HepG2 (cell line): Measurements from ENCODE around the gene TMEM80. TPM values are rescaled to one million over a fixed set of nuclear protein-coding genes. Genes with fewer than 3 reads are reported as not detected.

Source experiments
- DNMT3B ChIP-seq: conservative IDR thresholded peaks from 2 replicates; pipeline ENCODE4 v1.6.1; 2016; ENCODE audit warnings: missing biosample characterization, control low read depth
- FIP1L1 ChIP-seq: fragments of 200-400 bp; formaldehyde crosslinking; IDR thresholded peaks from 2 replicates; pipeline ENCODE4 v1.6.1; 2018; ENCODE audit warnings: low read depth, mild to moderate bottlenecking, low read length, moderate library complexity, borderline replicate concordance; ENCODE audit not compliant: insufficient read depth
- KDM5A ChIP-seq: fragments of 200-600 bp; sonication (generic); IDR thresholded peaks from 2 replicates; pipeline ENCODE4 v1.7.0; 2018; ENCODE audit warnings: antibody characterized with exemption, mild to moderate bottlenecking, low read length, borderline replicate concordance
- KLF11 ChIP-seq: IDR thresholded peaks from 2 replicates; pipeline ENCODE4 v1.6.1; 2016; ENCODE audit warnings: missing compliant biosample characterization
- LCORL ChIP-seq, 2 experiments: fragments of 450-650 bp in 1 of 2; sonication (generic) in 1 of 2; formaldehyde crosslinking in 1 of 2; IDR thresholded peaks; 2 replicates each; pipeline versions ENCODE4 v1.5.0 to v1.6.1; 2017 to 2020; ENCODE audit warnings: antibody characterized with exemption in 1 of 2, missing genetic modification reagents in 1 of 2
- NFE2L2 ChIP-seq: fragments of 150-350 bp; IDR thresholded peaks from 2 replicates; pipeline ENCODE4 v1.6.1; 2014; ENCODE audit warnings: low read length
- NONO ChIP-seq, 2 experiments: fragments of 450-650 bp in 1 of 2; sonication (generic) in 1 of 2; formaldehyde crosslinking in 1 of 2; IDR thresholded peaks in 1 of 2; conservative IDR thresholded peaks in 1 of 2; 2 replicates each; pipeline versions ENCODE4 v1.6.1 to v1.8.0; 2017 to 2022; ENCODE audit warnings: mild to moderate bottlenecking in 1 of 2, missing genetic modification reagents in 1 of 2, moderate library complexity in 1 of 2
- PCBP1 ChIP-seq: fragments of 200-400 bp; formaldehyde crosslinking; IDR thresholded peaks from 2 replicates; pipeline ENCODE4 v1.6.1; 2017; ENCODE audit warnings: mild to moderate bottlenecking, low read depth, low read length, borderline replicate concordance
- SRSF1 ChIP-seq: fragments of 200-400 bp; formaldehyde crosslinking; optimal IDR thresholded peaks from 2 replicates; pipeline ENCODE3; 2017; ENCODE audit warnings: mild to moderate bottlenecking, low read depth, low read length, moderate library complexity
- TOE1 ChIP-seq: sonication (generic); formaldehyde crosslinking; IDR thresholded peaks from 2 replicates; pipeline ENCODE4 v1.4.0; 2020; ENCODE audit warnings: mild to moderate bottlenecking, missing genetic modification reagents
- YY1 ChIP-seq: IDR thresholded peaks from 2 replicates; pipeline ENCODE4 v1.6.1; 2011; ENCODE audit warnings: low read length, low read depth, moderate library complexity, mild to moderate bottlenecking; ENCODE audit not compliant: insufficient read depth, insufficient replicate concordance
- ZNF383 ChIP-seq: sonication (generic); formaldehyde crosslinking; IDR thresholded peaks from 2 replicates; pipeline ENCODE4 v1.4.0; 2020; ENCODE audit warnings: missing genetic modification reagents, mild to moderate bottlenecking, borderline replicate concordance
- ZNF570 ChIP-seq: sonication (generic); formaldehyde crosslinking; IDR thresholded peaks from 2 replicates; pipeline ENCODE4 v1.4.0; 2020; ENCODE audit warnings: mild to moderate bottlenecking, missing genetic modification reagents, borderline replicate concordance
- ZNF841 ChIP-seq: sonication (generic); formaldehyde crosslinking; IDR thresholded peaks from 2 replicates; pipeline ENCODE4 v1.8.1; 2023; ENCODE audit warnings: missing genetic modification reagents, borderline replicate concordance
- polyA plus RNA-seq, 8 experiments: library from polyadenylated mRNA; depleted of rRNA in 3 of 8; stranded (reverse) in 7 of 8; unstranded in 1 of 8; fragments of >200 nt; fragmentation: Illumina TruSeq in 4 of 8; extraction: Trizol in 4 of 8; gene quantifications; 2 replicates each; pipeline versions ENCODE4 v1.2.1 to v1.2.3, GENCODE V29; 2011 to 2016; ENCODE audit warnings: low read depth in 4 of 8, missing spikeins in 1 of 8, mixed read lengths in 1 of 8; ENCODE audit not compliant: insufficient read depth in 1 of 8
- total RNA-seq, 5 experiments: library from RNA; depleted of rRNA; stranded (reverse); fragments of >200 nt; fragmentation: Illumina TruSeq; extraction: Trizol; gene quantifications; 2 replicates each; pipeline ENCODE4 v1.2.3, GENCODE V29; 2016; ENCODE audit warnings: low read depth in 1 of 5
- TF ChIP-seq, protein P1 (sequence below): sonication (generic); formaldehyde crosslinking; IDR thresholded peaks from 2 replicates; pipeline ENCODE4 v1.4.0; 2020; ENCODE audit warnings: missing genetic modification reagents
- TF ChIP-seq, protein P2 (sequence below): sonication (generic); formaldehyde crosslinking; IDR thresholded peaks from 2 replicates; pipeline ENCODE4 v1.4.0; 2020; ENCODE audit warnings: mild to moderate bottlenecking, missing genetic modification reagents
- TF ChIP-seq, protein P3 (sequence below): IDR thresholded peaks from 2 replicates; pipeline ENCODE4 v1.4.0; 2020; ENCODE audit warnings: mild to moderate bottlenecking, missing genetic modification reagents
- TF ChIP-seq, protein P4 (sequence below): IDR thresholded peaks from 2 replicates; pipeline ENCODE4 v1.6.1; 2016; ENCODE audit warnings: low read depth
- TF ChIP-seq, protein P5 (sequence below): sonication (generic); formaldehyde crosslinking; IDR thresholded peaks from 2 replicates; pipeline ENCODE4 v1.5.0; 2020; ENCODE audit warnings: missing genetic modification reagents

Gene TMEM80
- total and polyA plus RNA-seq, 2 of the 13 experiments (the other 11 are each of a cell fraction or from before 2014, with no cell fraction given), result 5.6 to 17.1 TPM

DNA sequence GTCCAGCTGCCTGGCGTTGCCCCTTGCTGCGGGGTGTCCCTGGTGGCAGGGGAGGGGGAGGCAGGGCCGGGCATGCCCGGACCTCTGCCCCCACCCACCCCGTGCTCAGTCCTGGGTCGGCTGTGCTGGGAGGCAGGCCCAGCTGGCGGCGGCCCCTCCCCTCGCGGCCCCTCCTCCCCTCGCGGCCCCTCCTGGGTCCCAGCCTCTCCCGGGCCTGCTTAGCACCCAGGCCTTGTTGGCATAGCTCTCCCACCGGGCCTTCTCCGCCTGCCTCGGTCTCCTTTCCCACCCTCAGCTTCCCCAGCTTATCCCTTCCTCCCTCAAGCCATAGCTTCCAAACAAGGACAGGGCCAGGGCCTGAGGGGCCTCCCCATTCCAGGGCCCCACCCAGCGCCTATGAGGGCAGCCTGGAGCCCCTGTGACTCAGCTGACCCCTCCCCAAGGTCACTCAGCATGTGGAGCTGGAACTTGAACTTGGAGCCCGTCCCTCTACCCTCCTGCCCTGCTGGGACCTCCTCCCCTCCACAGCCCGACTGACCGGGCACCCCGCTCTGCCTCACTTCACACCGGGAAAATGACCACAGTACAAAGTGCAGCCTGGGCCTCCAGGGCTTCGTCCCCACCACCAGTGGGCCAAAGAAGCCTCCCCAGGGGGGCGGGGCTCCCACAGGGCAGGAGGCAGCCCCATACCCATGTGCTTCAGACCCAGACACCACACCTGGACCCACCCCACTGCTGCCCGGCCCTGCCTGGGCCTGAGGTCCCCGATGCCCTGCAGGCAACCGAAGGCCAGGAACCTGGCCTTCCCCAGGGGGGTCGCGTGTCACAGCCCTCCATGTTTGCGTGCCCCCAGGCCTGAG lies 11.6 kb downstream of the TMEM80 start (continued):
- TF ChIP-seq NONO (IDR thresholded peaks at IDR 0.05) (no peak), NONO (CRISPR knock-in tag; conservative IDR thresholded peaks at IDR 0.05) (no peak), LCORL (IDR thresholded peaks at IDR 0.05) (no peak; the same call in 1 of the 2 replicates), LCORL (CRISPR knock-in tag; IDR thresholded peaks at IDR 0.05) (peak; percentile 98), KDM5A (no peak; the same call in 1 of the 2 replicates), NFE2L2 (no peak), KLF11 (CRISPR knock-in tag) (peak; percentile 79; the same call in 1 of the 2 replicates), ZNF841 (CRISPR knock-in tag) (no peak), YY1 (no peak), SRSF1 (peak; percentile 86), PCBP1 (0 out of 2 replicates have a peak, but pooled peaks have one; percentile 23), DNMT3B (no peak), FIP1L1 (no peak), TOE1 (CRISPR knock-in tag) (no peak), ZNF570 (CRISPR knock-in tag) (no peak; the same call in 1 of the 2 replicates), ZNF383 (CRISPR knock-in tag) (peak; percentile 30; the same call in 1 of the 2 replicates)
- TF ChIP-seq, protein P1, sequence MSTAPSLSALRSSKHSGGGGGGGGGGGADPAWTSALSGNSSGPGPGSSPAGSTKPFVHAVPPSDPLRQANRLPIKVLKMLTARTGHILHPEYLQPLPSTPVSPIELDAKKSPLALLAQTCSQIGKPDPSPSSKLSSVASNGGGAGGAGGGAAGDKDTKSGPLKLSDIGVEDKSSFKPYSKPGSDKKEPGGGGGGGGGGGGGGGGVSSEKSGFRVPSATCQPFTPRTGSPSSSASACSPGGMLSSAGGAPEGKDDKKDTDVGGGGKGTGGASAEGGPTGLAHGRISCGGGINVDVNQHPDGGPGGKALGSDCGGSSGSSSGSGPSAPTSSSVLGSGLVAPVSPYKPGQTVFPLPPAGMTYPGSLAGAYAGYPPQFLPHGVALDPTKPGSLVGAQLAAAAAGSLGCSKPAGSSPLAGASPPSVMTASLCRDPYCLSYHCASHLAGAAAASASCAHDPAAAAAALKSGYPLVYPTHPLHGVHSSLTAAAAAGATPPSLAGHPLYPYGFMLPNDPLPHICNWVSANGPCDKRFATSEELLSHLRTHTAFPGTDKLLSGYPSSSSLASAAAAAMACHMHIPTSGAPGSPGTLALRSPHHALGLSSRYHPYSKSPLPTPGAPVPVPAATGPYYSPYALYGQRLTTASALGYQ (CRISPR knock-in tag), result peak; percentile 87; the same call in 1 of the 2 replicates
- TF ChIP-seq, protein P2, sequence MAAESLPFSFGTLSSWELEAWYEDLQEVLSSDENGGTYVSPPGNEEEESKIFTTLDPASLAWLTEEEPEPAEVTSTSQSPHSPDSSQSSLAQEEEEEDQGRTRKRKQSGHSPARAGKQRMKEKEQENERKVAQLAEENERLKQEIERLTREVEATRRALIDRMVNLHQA (CRISPR knock-in tag), result no peak
- TF ChIP-seq, protein P3, sequence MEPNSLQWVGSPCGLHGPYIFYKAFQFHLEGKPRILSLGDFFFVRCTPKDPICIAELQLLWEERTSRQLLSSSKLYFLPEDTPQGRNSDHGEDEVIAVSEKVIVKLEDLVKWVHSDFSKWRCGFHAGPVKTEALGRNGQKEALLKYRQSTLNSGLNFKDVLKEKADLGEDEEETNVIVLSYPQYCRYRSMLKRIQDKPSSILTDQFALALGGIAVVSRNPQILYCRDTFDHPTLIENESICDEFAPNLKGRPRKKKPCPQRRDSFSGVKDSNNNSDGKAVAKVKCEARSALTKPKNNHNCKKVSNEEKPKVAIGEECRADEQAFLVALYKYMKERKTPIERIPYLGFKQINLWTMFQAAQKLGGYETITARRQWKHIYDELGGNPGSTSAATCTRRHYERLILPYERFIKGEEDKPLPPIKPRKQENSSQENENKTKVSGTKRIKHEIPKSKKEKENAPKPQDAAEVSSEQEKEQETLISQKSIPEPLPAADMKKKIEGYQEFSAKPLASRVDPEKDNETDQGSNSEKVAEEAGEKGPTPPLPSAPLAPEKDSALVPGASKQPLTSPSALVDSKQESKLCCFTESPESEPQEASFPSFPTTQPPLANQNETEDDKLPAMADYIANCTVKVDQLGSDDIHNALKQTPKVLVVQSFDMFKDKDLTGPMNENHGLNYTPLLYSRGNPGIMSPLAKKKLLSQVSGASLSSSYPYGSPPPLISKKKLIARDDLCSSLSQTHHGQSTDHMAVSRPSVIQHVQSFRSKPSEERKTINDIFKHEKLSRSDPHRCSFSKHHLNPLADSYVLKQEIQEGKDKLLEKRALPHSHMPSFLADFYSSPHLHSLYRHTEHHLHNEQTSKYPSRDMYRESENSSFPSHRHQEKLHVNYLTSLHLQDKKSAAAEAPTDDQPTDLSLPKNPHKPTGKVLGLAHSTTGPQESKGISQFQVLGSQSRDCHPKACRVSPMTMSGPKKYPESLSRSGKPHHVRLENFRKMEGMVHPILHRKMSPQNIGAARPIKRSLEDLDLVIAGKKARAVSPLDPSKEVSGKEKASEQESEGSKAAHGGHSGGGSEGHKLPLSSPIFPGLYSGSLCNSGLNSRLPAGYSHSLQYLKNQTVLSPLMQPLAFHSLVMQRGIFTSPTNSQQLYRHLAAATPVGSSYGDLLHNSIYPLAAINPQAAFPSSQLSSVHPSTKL, result peak; percentile 69
- TF ChIP-seq, protein P4, sequence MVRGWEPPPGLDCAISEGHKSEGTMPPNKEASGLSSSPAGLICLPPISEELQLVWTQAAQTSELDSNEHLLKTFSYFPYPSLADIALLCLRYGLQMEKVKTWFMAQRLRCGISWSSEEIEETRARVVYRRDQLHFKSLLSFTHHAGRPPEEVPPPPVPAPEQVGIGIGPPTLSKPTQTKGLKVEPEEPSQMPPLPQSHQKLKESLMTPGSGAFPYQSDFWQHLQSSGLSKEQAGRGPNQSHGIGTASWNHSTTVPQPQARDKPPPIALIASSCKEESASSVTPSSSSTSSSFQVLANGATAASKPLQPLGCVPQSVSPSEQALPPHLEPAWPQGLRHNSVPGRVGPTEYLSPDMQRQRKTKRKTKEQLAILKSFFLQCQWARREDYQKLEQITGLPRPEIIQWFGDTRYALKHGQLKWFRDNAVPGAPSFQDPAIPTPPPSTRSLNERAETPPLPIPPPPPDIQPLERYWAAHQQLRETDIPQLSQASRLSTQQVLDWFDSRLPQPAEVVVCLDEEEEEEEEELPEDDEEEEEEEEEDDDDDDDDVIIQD (CRISPR knock-in tag), result peak; percentile 46
- TF ChIP-seq, protein P5, sequence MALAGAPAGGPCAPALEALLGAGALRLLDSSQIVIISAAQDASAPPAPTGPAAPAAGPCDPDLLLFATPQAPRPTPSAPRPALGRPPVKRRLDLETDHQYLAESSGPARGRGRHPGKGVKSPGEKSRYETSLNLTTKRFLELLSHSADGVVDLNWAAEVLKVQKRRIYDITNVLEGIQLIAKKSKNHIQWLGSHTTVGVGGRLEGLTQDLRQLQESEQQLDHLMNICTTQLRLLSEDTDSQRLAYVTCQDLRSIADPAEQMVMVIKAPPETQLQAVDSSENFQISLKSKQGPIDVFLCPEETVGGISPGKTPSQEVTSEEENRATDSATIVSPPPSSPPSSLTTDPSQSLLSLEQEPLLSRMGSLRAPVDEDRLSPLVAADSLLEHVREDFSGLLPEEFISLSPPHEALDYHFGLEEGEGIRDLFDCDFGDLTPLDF (CRISPR knock-in tag), result no peak
